Spleen (tissue), 11 donors: Measurements from ENCODE around the gene UBE2D2. TPM values are rescaled to one million over a fixed set of nuclear protein-coding genes. Genes with fewer than 3 reads are reported as not detected.

ENCODE experiments used
- DNase-seq: peaks from one replicate; pipeline ENCODE4 v3.0.0-alpha.2; 2020
- H3K27ac ChIP-seq, 8 donors: fragments of 200-600 bp; sonication (generic) in 7 of 8; 1 replicate in 4 of 8; 2 replicates in 4 of 8; pipeline versions ENCODE4 v1.5.0 to v1.8.0; 2016 to 2021; ENCODE audit warnings: inconsistent platforms in 4 of 8, mild to moderate bottlenecking in 4 of 8, moderate library complexity in 1 of 8
- H3K27me3 ChIP-seq, 7 donors: fragments of 200-600 bp; sonication (generic) in 6 of 7; replicated peaks in 1 of 7; 1 replicate in 4 of 7; 2 replicates in 3 of 7; pipeline versions ENCODE4 v1.5.0 to v1.8.0; 2016 to 2021; ENCODE audit warnings: inconsistent platforms in 3 of 7, mild to moderate bottlenecking in 1 of 7
- H3K36me3 ChIP-seq, 6 donors: fragments of 200-600 bp; sonication (generic) in 5 of 6; 1 replicate in 4 of 6; 2 replicates in 2 of 6; pipeline versions ENCODE4 v1.5.0 to v1.8.0; 2016 to 2021; ENCODE audit warnings: inconsistent platforms in 2 of 6
- H3K4me1 ChIP-seq, 6 donors: fragments of 200-600 bp; sonication (generic) in 5 of 6; 1 replicate in 3 of 6; 2 replicates in 3 of 6; pipeline versions ENCODE4 v1.5.0 to v1.8.0; 2016 to 2021; ENCODE audit warnings: inconsistent platforms in 3 of 6
- H3K4me3 ChIP-seq, 8 donors: fragments of 200-600 bp; sonication (generic) in 7 of 8; 1 replicate in 4 of 8; 2 replicates in 4 of 8; pipeline versions ENCODE4 v1.5.0 to v1.8.0; 2016 to 2021; ENCODE audit warnings: inconsistent platforms in 4 of 8, mild to moderate bottlenecking in 4 of 8, moderate library complexity in 2 of 8
- H3K9me3 ChIP-seq, 8 donors: fragments of 200-600 bp; sonication (generic) in 7 of 8; 1 replicate in 4 of 8; 2 replicates in 4 of 8; pipeline versions ENCODE4 v1.5.0 to v1.8.0; 2016 to 2021; ENCODE audit warnings: inconsistent platforms in 4 of 8
- POLR2A ChIP-seq, 3 donors: fragments of 450-650 bp; IDR thresholded peaks; one replicate each; pipeline ENCODE4 v1.5.1; 2017; ENCODE audit warnings: antibody characterized with exemption in 3 of 3, mild to moderate bottlenecking in 1 of 3
- POLR2AphosphoS5 ChIP-seq, 3 donors: sonication (generic); formaldehyde crosslinking; IDR thresholded peaks; one replicate each; pipeline ENCODE4 v1.5.1; 2017; ENCODE audit warnings: antibody characterized with exemption in 3 of 3
- WGBS, 5 donors: extraction: QIAGEN DNeasy Blood & Tissue Kit in 3 of 5; methylation state at CpG; one replicate each; pipeline versions ENCODE4 v1.1.5 to v1.1.7; 2013 to 2018; 5-methylcytosine and 5-hydroxymethylcytosine counted together
- intact Hi-C: fragments of 100-400 bp; cut with DNase I; formaldehyde crosslinking; loops from one replicate; pipeline ENCODE4 v1.15.0; 2023; ENCODE audit warnings: low total_unique reads
- polyA plus RNA-seq, 3 donors: library from polyadenylated mRNA; stranded (reverse); fragments of 200-250 nt; gene quantifications; one replicate each; pipeline ENCODE4 v1.2.1, GENCODE V29; 2013
- total RNA-seq, 7 donors: library from RNA; depleted of rRNA in 3 of 7; stranded (reverse); fragments of >200 nt in 3 of 7; fragmentation: NEBNext Ultra II Directional in 4 of 7; extraction: Animal tissue kit (Norgen Biotek cat#: 25700) in 4 of 7; gene quantifications; one replicate each; pipeline versions ENCODE4 v1.1.0 to v1.2.1, GENCODE V29; 2016 to 2021
- TF ChIP-seq, protein P1 (sequence below), 11 experiments: fragments of 200-600 bp in 7 of 11; fragments of 450-650 bp in 4 of 11; sonication (generic) in 4 of 11; IDR thresholded peaks in 8 of 11; conservative IDR thresholded peaks in 3 of 11; 1 replicate in 7 of 11; 2 replicates in 4 of 11; pipeline versions ENCODE4 v1.4.0 to v1.8.0; 2016 to 2021; ENCODE audit warnings: antibody characterized with exemption in 11 of 11, inconsistent platforms in 4 of 11, mild to moderate bottlenecking in 1 of 11
- donor health status: healthy with polysubstance abuse.
- donor health status: DM: no; HTN: no; CAD: no; lungs with moderate emphysema.
- donor health status: DM: no; HTN: no; CAD: no.
- donor health status: Bipolar disorder and iron deficiency.
- donor health status: healthy.
- donor health status: DM: no; HTN: no; CAD: no.
- donor health status: DM: yes; HTN: yes; CAD: no.

UBE2D2 gene
- total and polyA plus RNA-seq, 10 donors, result 64.3 to 132 (median 98.2) TPM

DNA sequence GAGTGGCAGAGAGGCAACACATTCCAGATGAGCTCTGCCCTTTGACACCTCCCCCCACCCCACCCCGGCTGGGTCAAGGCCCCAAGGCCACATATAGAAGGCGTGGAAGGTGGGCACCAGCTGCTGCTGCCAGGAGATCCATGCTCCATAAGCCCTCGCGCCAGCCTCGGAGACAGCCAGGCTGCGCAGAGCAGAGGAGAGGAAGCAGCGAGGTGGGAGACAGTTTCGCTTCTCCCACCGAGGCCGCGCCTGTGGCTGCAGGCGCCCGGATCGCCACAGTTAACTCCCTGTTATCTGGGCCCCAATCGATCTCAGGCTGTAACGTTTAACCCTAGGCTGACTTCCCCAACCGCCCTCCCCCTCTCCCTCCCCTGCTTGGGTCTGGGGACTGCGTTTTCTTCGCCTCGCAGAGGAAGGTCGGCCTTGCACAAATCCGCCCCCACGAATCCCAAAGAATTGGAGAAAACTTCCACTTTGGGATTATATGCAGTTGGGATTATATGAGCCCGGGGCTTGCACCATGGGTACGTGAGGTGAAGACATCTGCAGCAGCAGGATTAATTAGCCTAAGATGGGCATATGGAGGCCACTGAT lies 85.9 kb downstream of the UBE2D2 start:
- Histone ChIP-seq H3K27me3 (peaks cover 0 to 54% (median 6%) of the 10 kb centered on the region in 7 donors), H3K4me1 (peaks cover 26 to 94% (median 59%) of the 10 kb centered on the region in 6 donors), H3K4me3 (peak overlapping the region in 7 of 8 donors; percentile 63 to 98 (median 96)), H3K36me3 (no peaks in the 10 kb centered on the region), H3K9me3 (no peaks in the 10 kb centered on the region), H3K27ac (peak overlapping the region in 4 of 8 donors; percentile 14 to 92 (median 20))
- intact Hi-C loops, result no loop called here
- TF ChIP-seq POLR2AphosphoS5 (IDR thresholded peaks at IDR 0.05) (peak; percentile 33 to 74 (median 73)), POLR2A (IDR thresholded peaks at IDR 0.05) (no peak)
- peak; percentile 84 for DNase-seq
- 9 to 20% (median 13%) methylated on average over 10 to 25 of the region's 25 CpGs for WGBS, 5 donors

DNA sequence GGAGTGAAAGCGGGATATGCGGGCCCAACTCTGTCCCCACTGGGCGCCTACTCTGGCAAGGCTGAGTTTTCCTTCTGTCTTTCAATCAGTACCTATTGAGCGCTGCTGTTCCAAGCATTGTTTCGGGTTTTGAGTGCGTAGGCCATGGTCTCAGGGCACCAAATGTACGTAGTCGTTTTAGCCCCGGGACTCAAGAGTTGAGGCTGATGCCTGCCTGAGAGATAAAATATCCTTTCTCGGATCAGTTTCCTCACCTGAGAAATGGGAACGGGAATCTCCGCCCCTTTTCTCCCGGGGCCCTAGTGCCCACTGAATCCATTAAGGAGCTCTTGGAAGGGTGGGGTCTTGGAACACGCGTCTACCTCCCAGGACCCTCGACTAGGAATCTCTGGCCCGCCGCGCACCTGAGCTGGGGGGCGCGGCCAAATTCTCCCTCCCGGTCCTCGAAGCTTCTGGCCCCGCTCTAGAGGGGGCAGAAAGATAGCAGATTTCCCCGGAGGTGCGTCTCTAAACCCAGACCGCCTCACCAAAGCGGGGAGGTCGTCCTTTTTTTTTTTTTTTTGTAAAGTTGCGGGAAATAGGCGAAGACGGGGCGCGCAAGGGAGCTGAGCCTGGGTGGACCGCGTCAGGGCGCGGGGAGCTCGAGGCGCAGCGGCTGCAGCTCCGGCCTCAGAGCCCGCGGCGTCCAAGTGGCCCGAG lies 86.5 kb downstream of the UBE2D2 start:
- Histone ChIP-seq H3K27ac (peak overlapping the region in 7 of 8 donors; percentile 87 to 95 (median 92)), H3K4me1 (peaks cover 31 to 99% (median 65%) of the 10 kb centered on the region in 6 donors), H3K9me3 (no peaks in the 10 kb centered on the region), H3K36me3 (no peaks in the 10 kb centered on the region), H3K4me3 (peak overlapping the region; percentile 63 to 98 (median 94)), H3K27me3 (peaks cover 0 to 54% (median 6%) of the 10 kb centered on the region in 7 donors)
- TF ChIP-seq, protein P1, sequence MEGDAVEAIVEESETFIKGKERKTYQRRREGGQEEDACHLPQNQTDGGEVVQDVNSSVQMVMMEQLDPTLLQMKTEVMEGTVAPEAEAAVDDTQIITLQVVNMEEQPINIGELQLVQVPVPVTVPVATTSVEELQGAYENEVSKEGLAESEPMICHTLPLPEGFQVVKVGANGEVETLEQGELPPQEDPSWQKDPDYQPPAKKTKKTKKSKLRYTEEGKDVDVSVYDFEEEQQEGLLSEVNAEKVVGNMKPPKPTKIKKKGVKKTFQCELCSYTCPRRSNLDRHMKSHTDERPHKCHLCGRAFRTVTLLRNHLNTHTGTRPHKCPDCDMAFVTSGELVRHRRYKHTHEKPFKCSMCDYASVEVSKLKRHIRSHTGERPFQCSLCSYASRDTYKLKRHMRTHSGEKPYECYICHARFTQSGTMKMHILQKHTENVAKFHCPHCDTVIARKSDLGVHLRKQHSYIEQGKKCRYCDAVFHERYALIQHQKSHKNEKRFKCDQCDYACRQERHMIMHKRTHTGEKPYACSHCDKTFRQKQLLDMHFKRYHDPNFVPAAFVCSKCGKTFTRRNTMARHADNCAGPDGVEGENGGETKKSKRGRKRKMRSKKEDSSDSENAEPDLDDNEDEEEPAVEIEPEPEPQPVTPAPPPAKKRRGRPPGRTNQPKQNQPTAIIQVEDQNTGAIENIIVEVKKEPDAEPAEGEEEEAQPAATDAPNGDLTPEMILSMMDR (IDR thresholded peaks at IDR 0.05 in 8 of 11, conservative IDR thresholded peaks at IDR 0.05 in 3 of 11), result no peak
- 16 to 21% (median 18%) methylated on average over 32 to 46 of the region's 46 CpGs for WGBS, 5 donors
- DNase-seq, result no peak
- intact Hi-C loops, result no loop called here

DNA sequence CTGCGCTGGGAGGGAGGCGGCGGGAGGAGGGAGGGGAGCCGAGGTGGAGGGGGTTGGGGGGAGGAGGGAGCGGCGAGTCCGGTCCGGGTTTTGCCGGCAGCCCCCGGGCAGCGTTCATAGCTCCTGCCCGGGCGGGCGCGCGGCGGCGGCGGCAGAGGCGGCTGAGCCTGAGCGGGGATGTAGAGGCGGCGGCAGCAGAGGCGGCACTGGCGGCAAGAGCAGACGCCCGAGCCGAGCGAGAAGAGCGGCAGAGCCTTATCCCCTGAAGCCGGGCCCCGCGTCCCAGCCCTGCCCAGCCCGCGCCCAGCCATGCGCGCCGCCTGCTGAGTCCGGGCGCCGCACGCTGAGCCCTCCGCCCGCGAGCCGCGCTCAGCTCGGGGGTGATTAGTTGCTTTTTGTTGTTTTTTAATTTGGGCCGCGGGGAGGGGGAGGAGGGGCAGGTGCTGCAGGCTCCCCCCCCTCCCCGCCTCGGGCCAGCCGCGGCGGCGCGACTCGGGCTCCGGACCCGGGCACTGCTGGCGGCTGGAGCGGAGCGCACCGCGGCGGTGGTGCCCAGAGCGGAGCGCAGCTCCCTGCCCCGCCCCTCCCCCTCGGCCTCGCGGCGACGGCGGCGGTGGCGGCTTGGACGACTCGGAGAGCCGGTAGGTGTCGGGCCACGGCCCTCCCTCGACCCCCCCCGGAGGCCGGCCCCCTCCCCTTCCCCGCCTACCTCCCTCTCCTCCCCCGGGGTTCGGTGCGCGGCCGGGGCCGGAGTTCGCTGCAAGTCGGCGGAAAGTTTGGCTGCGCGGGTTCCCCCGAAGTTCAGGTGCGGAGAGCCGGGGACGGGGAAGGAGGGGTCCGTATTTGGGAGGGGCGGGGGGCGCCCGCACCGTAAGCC lies 87.3 kb downstream of the UBE2D2 start, which contains the start of gene CXXC5:
Gene CXXC5 (plus strand): TSS at position 145 of the 877 bp plus-strand sequence. CDS start 32,175 bp downstream, outside the sequence.
- DNase-seq, result peak; percentile 94
- Histone ChIP-seq H3K27ac (peak within 1 kb of the TSS; percentile 87 to 95 (median 92)), H3K36me3 (no peaks in the 10 kb centered on the region), H3K27me3 (peaks cover 0 to 54% (median 6%) of the 10 kb centered on the region in 7 donors), H3K4me3 (peak within 1 kb of the TSS; percentile 63 to 98 (median 94)), H3K9me3 (no peaks in the 10 kb centered on the region), H3K4me1 (peaks cover 39 to 99% (median 71%) of the 10 kb centered on the region in 6 donors)
- 0 to 1% (median 0%) methylated on average over 25 to 106 of the region's 106 CpGs for WGBS, 5 donors
- TF ChIP-seq POLR2AphosphoS5 (IDR thresholded peaks at IDR 0.05) (peak; percentile 82 to 92 (median 91)), POLR2A (IDR thresholded peaks at IDR 0.05) (no peak)
- intact Hi-C loops, result no loop called here

DNA sequence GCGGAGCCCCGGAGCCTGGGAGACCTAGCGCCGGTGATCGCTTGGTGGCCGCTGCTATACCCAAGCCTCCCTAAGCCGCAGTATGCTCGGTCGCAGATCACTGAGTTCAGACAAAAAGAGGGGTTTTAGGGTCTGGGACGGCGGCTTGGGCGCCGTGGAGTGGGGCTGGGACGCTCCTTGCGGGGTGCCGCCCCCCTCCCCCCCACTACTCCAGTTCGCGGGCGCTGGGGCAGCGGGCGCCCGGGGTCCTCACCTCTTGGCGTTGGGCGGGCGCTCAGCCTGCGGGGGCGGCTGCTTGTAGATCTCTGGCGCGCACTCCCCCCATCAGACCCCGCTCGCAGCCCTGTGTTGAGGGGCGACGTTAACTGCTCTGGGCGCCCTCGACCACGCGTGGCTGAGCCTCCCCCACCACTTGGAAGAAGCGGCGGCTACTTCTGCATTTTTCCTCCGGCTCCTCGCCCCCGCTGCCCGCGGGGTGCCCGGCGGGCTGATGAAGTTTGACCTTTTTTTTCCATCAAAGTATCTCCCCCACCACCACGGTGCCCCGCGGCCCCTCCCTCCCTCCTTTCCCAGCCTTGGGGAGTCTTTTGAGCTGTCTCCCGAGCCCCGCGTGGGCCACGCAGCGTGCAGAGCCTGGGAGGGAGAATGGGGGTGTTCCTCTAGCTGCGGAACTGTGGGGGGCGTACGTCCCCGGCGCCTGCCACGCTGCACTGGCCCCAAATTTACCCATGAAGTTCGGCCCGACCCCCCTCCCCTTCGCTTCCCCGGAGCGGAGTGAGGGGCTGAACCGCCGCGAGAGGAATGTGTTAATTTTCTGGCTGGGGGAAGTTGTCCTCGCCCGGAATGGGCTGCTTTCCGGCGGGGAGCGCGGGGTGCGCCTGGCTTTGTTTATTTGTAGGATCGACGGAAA lies 88.2 kb downstream of the UBE2D2 start:
- peak overlapping the region; percentile 87 to 95 (median 92) for H3K27ac ChIP-seq
- TF ChIP-seq POLR2AphosphoS5 (IDR thresholded peaks at IDR 0.05), result peak in 2 of 3 donors; percentile 40 to 60
- TF ChIP-seq, protein P1 (IDR thresholded peaks at IDR 0.05 in 8 of 11, conservative IDR thresholded peaks at IDR 0.05 in 3 of 11), result no peak
- peak; percentile 88 for DNase-seq
- 0 to 1% (median 1%) methylated on average over 37 to 77 of the region's 77 CpGs for WGBS, 5 donors
- peaks cover 48 to 100% (median 78%) of the 10 kb centered on the region in 6 donors for H3K4me1 ChIP-seq
- H3K36me3 ChIP-seq, result no peaks in the 10 kb centered on the region
- no peaks in the 10 kb centered on the region for H3K9me3 ChIP-seq
- intact Hi-C loops, result no loop called here
- peak overlapping the region; percentile 63 to 98 (median 94) for H3K4me3 ChIP-seq
- peaks cover 0 to 54% (median 6%) of the 10 kb centered on the region in 7 donors for H3K27me3 ChIP-seq
